AG08396 (cell line): Measurements from ENCODE around the gene NOX4.
"Not testable (repeated sequence)": the region's sequence is repeated elsewhere in the genome, so short reads cannot be mapped to it uniquely, and the experiment has no call there.

Experiments
- DNase-seq: peaks from one replicate; pipeline ENCODE4 v3.0.0; 2012; ENCODE audit warnings: low spot score, mixed read lengths

Gene NOX4

GRCh38 chr11:89379976-89380771 lies 111.0 kb downstream of the NOX4 start:
- not testable (repeated sequence) for DNase-seq

- not testable (repeated sequence) for DNase-seq
Observed at GRCh38 chr11:89378986-89379385, 112.2 kb downstream of the NOX4 start.

- not testable (repeated sequence) for DNase-seq
Observed at GRCh38 chr11:89369356-89369755, 121.8 kb downstream of the NOX4 start.

- not testable (repeated sequence) for DNase-seq
Observed at GRCh38 chr11:89364856-89365255, 126.3 kb downstream of the NOX4 start.

- no peak for DNase-seq
Observed at GRCh38 chr11:89361734-89362133, 129.4 kb downstream of the NOX4 start.

- not testable (repeated sequence) for DNase-seq
Observed at GRCh38 chr11:89359208-89359607, 132.0 kb downstream of the NOX4 start.

- DNase-seq: no peak
Observed at GRCh38 chr11:89358761-89359160, 132.4 kb downstream of the NOX4 start.

GRCh38 chr11:89355646-89356045 lies 135.5 kb downstream of the NOX4 start:
- DNase-seq: no peak

GRCh38 chr11:89354513-89354912 lies 136.7 kb downstream of the NOX4 start:
- DNase-seq: not testable (repeated sequence)

GRCh38 chr11:89347071-89347470 lies 144.1 kb downstream of the NOX4 start:
- DNase-seq: no peak

- DNase-seq: no peak
Observed at GRCh38 chr11:89346601-89347000, 144.6 kb downstream of the NOX4 start.

- DNase-seq: not testable (repeated sequence)
Observed at GRCh38 chr11:89342880-89343572, 148.1 kb downstream of the NOX4 start.

GRCh38 chr11:89340450-89340849 lies 150.7 kb downstream of the NOX4 start:
- DNase-seq: not testable (repeated sequence)

- DNase-seq: not testable (repeated sequence)
Observed at GRCh38 chr11:89338073-89338472, 153.1 kb downstream of the NOX4 start.

GRCh38 chr11:89337100-89337650 lies 154.0 kb downstream of the NOX4 start:
- DNase-seq: not testable (repeated sequence)

GRCh38 chr11:89333704-89334103 lies 157.5 kb downstream of the NOX4 start:
- peak; percentile 8 for DNase-seq

GRCh38 chr11:89331940-89332339 lies 159.2 kb downstream of the NOX4 start:
- not testable (repeated sequence) for DNase-seq

- no peak for DNase-seq
Observed at GRCh38 chr11:89327885-89328284, 163.3 kb downstream of the NOX4 start.

GRCh38 chr11:89321401-89321800 lies 169.8 kb downstream of the NOX4 start:
- no peak for DNase-seq

- DNase-seq: not testable (repeated sequence)
Observed at GRCh38 chr11:89310607-89311006, 180.6 kb downstream of the NOX4 start.

GRCh38 chr11:89309321-89309985 lies 181.7 kb downstream of the NOX4 start:
- DNase-seq: not testable (repeated sequence)

- not testable (repeated sequence) for DNase-seq
Observed at GRCh38 chr11:89308272-89308671, 182.9 kb downstream of the NOX4 start.
